Measurements from ENCODE around the gene KCNJ9.

DNA sequence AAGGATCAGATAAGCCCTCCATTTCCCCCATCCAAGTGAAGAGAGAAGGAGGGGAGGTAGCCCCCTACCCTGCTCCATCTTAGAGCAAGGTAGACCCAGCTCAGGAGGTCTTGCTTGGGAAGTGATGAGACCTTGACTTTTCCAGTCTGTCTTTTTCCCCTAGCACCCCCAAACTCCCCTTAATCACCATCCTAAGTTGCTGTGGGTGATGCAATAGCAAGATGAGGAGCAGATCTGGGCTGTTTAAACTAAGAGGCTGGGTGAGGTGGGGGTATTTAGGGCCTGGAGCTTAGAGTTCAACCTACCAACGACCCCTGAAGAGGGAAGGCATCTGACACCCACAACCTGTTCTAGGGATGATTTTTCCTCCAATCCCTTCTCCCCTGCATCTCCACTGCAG lies 36.0 kb downstream of the KCNJ9 start:
- TF ChIP-seq EZH2 (IDR thresholded peaks at IDR 0.05; ENCODE audit: low read depth, unreplicated experiment) (no peak), CTCF (conservative IDR thresholded peaks at IDR 0.05; ENCODE audit: low read depth in 2 of 2) (no peak), POLR2AphosphoS5 (IDR thresholded peaks at IDR 0.05; ENCODE audit: low read depth) (no peak), CREB1 (CRISPR knock-in tag; IDR thresholded peaks at IDR 0.05; ENCODE audit: low read depth) (no peak), EZH2phosphoT487 (IDR thresholded peaks at IDR 0.05; ENCODE audit: unreplicated experiment) (no peak), ZNF462 (CRISPR knock-in tag; IDR thresholded peaks at IDR 0.05) (no peak), JUNB (IDR thresholded peaks at IDR 0.05; ENCODE audit: unreplicated experiment) (no peak), STAT1 (IDR thresholded peaks at IDR 0.05; ENCODE audit: unreplicated experiment) (no peak), ZNF114 (CRISPR knock-in tag; IDR thresholded peaks at IDR 0.05) (no peak)
- TF ChIP-seq, protein P1, sequence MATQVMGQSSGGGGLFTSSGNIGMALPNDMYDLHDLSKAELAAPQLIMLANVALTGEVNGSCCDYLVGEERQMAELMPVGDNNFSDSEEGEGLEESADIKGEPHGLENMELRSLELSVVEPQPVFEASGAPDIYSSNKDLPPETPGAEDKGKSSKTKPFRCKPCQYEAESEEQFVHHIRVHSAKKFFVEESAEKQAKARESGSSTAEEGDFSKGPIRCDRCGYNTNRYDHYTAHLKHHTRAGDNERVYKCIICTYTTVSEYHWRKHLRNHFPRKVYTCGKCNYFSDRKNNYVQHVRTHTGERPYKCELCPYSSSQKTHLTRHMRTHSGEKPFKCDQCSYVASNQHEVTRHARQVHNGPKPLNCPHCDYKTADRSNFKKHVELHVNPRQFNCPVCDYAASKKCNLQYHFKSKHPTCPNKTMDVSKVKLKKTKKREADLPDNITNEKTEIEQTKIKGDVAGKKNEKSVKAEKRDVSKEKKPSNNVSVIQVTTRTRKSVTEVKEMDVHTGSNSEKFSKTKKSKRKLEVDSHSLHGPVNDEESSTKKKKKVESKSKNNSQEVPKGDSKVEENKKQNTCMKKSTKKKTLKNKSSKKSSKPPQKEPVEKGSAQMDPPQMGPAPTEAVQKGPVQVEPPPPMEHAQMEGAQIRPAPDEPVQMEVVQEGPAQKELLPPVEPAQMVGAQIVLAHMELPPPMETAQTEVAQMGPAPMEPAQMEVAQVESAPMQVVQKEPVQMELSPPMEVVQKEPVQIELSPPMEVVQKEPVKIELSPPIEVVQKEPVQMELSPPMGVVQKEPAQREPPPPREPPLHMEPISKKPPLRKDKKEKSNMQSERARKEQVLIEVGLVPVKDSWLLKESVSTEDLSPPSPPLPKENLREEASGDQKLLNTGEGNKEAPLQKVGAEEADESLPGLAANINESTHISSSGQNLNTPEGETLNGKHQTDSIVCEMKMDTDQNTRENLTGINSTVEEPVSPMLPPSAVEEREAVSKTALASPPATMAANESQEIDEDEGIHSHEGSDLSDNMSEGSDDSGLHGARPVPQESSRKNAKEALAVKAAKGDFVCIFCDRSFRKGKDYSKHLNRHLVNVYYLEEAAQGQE (IDR thresholded peaks at IDR 0.05; ENCODE audit: unreplicated experiment): no peak
